Mucosa of descending colon (tissue), 3 donors: ENCODE measurements around the gene PAGE5. TPM values are rescaled to one million over a fixed set of nuclear protein-coding genes. Genes with fewer than 3 reads are reported as not detected.

ENCODE experiments used
- ATAC-seq: fragments of 200-7000 bp; cut with Tn5 transposase; one replicate; pipeline ENCODE4 v1.9.1; 2020; ENCODE audit warnings: mild to moderate bottlenecking, moderate library complexity
- DNase-seq, 3 donors: peaks; one replicate each; pipeline ENCODE4 v3.0.0-alpha.2; 2020
- H3K36me3 ChIP-seq: fragments of 200-600 bp; one replicate; pipeline ENCODE4 v1.8.0; 2021; ENCODE audit warnings: low read depth, mild to moderate bottlenecking
- H3K4me1 ChIP-seq: fragments of 200-600 bp; one replicate; pipeline ENCODE4 v1.8.0; 2021; ENCODE audit warnings: low read depth, mild to moderate bottlenecking
- H3K4me3 ChIP-seq: fragments of 200-600 bp; one replicate; pipeline ENCODE4 v1.8.0; 2021; ENCODE audit warnings: mild to moderate bottlenecking
- H3K9me3 ChIP-seq: fragments of 200-600 bp; one replicate; pipeline ENCODE4 v1.8.0; 2021; ENCODE audit warnings: mild to moderate bottlenecking
- intact Hi-C, 2 donors: fragments of 100-400 bp; cut with DNase I in 1 of 2; cut with micrococcal nuclease in 1 of 2; formaldehyde crosslinking; loops; one replicate each; pipeline versions ENCODE4 v1.11.0 to v1.11.1; 2022; cut with DNase I, micrococcal nuclease
- total RNA-seq, 3 donors: library from RNA; stranded (reverse); fragmentation: NEBNext Ultra II Directional in 2 of 3; extraction: Animal tissue kit (Norgen Biotek cat#: 25700) in 2 of 3; gene quantifications; one replicate each; pipeline versions ENCODE4 v1.2.1 to v1.2.4, GENCODE V29; 2021 to 2023
- TF ChIP-seq, protein P1 (sequence below): fragments of 200-600 bp; IDR thresholded peaks from one replicate; pipeline ENCODE4 v1.8.0; 2022; ENCODE audit warnings: antibody characterized with exemption, mild to moderate bottlenecking
- donor health status: DM: no; HTN: no; CAD: no; lungs with moderate emphysema.
- donor health status: DM: no; HTN: no; CAD: no.
- donor health status: DM: no; HTN: yes; CAD: no.

Gene PAGE5
- total RNA-seq, 3 donors from 2014 or later: not detected

DNA sequence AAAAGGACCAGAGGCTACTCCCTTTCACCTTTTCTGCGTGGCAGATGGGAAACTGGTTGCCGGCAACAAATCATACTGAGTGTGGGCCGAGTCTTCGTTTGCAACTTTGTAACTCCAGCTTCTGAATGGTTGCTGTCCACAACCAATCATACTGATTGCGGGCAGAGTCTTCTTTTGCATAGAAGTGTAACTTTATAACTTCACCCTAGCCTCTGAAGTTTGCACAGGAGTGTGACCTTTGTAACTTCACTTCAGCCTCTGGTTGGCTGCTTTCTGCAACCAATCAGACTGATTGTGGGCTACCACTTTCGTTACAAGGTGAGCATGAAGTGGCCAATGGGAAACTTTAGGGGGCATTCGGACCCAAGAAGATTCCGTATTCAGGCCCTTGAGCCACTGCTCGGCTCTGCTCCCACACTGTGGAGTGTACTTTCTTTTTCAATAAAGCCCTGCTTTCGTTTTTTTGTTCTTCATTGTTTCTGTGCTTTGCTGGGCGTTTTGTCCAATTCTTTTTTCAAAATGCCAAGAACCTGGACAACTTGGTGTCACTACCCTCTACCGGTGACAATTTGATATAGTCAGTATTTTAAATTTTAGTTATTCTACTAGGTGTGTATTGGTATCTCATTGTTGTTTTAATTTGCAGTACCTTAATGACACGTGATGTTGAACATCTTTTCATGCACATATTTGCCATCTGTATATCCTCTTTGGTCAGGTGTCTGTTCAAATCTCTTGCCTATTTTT lies 9.0 kb upstream of the PAGE5 start:
- no peaks in the 10 kb centered on the region for H3K36me3 ChIP-seq
- intact Hi-C loops: no loop called here
- H3K4me3 ChIP-seq: no peak overlapping the region
- ATAC-seq (peak; percentile 81), DNase-seq (peak in 1 of 3 donors; percentile 9)
- TF ChIP-seq, protein P1, sequence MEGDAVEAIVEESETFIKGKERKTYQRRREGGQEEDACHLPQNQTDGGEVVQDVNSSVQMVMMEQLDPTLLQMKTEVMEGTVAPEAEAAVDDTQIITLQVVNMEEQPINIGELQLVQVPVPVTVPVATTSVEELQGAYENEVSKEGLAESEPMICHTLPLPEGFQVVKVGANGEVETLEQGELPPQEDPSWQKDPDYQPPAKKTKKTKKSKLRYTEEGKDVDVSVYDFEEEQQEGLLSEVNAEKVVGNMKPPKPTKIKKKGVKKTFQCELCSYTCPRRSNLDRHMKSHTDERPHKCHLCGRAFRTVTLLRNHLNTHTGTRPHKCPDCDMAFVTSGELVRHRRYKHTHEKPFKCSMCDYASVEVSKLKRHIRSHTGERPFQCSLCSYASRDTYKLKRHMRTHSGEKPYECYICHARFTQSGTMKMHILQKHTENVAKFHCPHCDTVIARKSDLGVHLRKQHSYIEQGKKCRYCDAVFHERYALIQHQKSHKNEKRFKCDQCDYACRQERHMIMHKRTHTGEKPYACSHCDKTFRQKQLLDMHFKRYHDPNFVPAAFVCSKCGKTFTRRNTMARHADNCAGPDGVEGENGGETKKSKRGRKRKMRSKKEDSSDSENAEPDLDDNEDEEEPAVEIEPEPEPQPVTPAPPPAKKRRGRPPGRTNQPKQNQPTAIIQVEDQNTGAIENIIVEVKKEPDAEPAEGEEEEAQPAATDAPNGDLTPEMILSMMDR: no peak
- H3K4me1 ChIP-seq: no peaks in the 10 kb centered on the region
- no peaks in the 10 kb centered on the region for H3K9me3 ChIP-seq

DNA sequence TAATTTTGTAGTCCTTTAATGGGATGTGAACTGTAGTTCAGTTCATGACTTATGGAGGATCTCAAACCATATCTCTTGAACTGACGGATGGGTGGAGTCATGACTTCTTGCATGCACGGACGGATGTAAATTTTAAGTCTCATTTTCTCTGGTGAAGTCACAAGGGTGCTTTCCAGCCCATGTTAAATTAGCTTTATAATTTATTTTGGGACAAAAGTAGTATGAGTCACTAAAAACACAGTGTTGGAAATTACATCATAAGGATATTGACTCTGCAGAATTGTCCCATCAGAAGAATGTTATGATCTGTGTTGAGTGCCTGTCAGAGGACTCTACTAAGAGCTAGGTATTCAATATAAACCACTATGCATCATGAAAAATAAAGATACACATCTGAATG lies 6.8 kb upstream of the PAGE5 start:
- no peaks in the 10 kb centered on the region for H3K36me3 ChIP-seq
- intact Hi-C loops: no loop called here
- H3K4me3 ChIP-seq: no peak overlapping the region
- ATAC-seq: no peak
- TF ChIP-seq, protein P1: no peak
- DNase-seq: no peak
- H3K4me1 ChIP-seq: no peaks in the 10 kb centered on the region
- no peaks in the 10 kb centered on the region for H3K9me3 ChIP-seq

DNA sequence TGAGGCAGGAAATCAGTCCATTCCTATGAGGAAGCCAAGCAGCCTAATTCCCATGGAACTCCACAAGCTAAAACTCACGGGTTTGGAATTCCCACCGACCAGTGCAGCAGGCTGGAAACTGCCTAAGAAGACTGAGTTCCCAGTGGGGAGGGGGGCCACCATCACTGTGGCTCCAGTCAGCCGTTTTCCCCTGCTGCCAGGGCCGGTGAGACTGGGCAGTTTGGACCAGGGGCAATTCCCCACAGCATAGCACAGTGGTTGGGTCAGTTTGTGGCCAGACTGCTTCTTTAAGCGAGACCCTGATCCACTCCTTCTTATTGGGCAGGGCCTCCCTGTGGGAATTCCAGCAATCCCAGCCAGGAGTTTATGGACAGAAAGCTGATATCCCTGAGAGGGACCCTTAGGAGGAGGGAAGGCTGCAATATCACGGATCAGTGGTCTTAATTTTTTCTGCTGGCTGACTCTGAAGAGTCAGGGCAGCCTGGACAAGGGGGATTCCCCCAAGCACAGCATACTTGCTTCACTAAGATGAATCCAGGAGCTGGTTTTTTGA lies 20.7 kb downstream of the PAGE5 start:
- no peaks in the 10 kb centered on the region for H3K4me1 ChIP-seq
- ATAC-seq: no peak
- TF ChIP-seq, protein P1: no peak

DNA sequence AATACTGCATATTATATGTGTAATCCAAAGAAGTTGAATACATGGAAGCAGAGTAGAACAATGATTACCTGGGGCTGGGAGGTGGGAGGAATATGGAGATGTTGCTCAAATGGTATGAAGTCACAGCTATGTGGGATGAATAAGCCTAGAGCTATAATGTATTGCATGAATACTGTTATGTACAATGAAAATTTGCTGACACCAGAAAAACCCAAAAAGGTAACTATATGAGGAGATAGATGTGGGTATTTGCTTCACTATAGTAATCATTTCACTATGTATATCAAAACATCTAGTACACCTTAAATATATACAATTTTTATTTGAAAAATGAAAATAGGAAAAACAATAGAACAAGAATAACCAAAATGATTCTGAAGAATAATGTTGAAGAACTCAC lies 33.4 kb downstream of the PAGE5 start:
- DNase-seq (no peak), ATAC-seq (no peak)
- no peak overlapping the region for H3K4me3 ChIP-seq
- intact Hi-C loops: no loop called here
- TF ChIP-seq, protein P1: no peak
- no peaks in the 10 kb centered on the region for H3K4me1 ChIP-seq
- H3K36me3 ChIP-seq: no peaks in the 10 kb centered on the region
- H3K9me3 ChIP-seq: peaks cover 2% of the 10 kb centered on the region

More for the DNA sequence above, 20.7 kb downstream of the PAGE5 start:
- H3K36me3 ChIP-seq: no peaks in the 10 kb centered on the region
- intact Hi-C loops: no loop called here
- DNase-seq: no peak
- no peaks in the 10 kb centered on the region for H3K9me3 ChIP-seq
- H3K4me3 ChIP-seq: no peak overlapping the region

DNA sequence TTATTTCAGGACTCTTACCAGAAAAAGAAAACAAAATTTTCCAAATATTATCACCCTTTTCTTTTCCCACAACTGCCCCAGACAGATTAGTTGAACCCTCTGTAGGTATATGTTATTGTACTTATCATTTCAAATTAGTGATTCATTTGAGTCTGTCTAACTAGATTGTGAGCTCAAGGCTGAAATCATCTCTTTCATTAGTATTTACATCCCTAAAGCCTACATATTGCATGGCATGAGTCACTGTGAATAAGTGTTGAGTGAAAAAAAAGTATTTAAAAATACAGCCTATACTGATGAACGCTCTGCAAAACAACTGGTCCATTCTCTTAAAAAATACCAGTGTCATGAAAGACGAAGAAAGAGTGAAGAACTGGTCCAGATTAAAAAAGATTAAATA lies 40.7 kb downstream of the PAGE5 start:
- intact Hi-C loops: no loop called here
- TF ChIP-seq, protein P1: no peak
- no peaks in the 10 kb centered on the region for H3K9me3 ChIP-seq
- no peak overlapping the region for H3K4me3 ChIP-seq
- no peaks in the 10 kb centered on the region for H3K4me1 ChIP-seq
- no peak for ATAC-seq
- H3K36me3 ChIP-seq: no peaks in the 10 kb centered on the region
- DNase-seq: no peak
